Left forelimb (tissue), 1 donor: ENCODE data around the gene PTPRK.
"Not testable (repeated sequence)": the region's sequence is repeated elsewhere in the genome, so short reads cannot be mapped to it uniquely, and the experiment has no call there.

Experiments used
- DNase-seq: peaks from one replicate; pipeline ENCODE4 v3.0.0-alpha.2; 2018; ENCODE audit warnings: low spot score

Gene PTPRK

GRCh38 chr6:128491100-128491581, 29.3 kb downstream of the PTPRK start:
- no peak for DNase-seq

GRCh38 chr6:128487746-128488145, 32.7 kb downstream of the PTPRK start:
- no peak for DNase-seq

GRCh38 chr6:128487055-128487454, 33.3 kb downstream of the PTPRK start:
- no peak for DNase-seq

- not testable (repeated sequence) for DNase-seq
These were observed 33.8 kb downstream of the PTPRK start for GRCh38 chr6:128486580-128486979.

- DNase-seq: no peak
These were observed 36.8 kb downstream of the PTPRK start for GRCh38 chr6:128483472-128484135.

- no peak for DNase-seq
These were observed 37.8 kb downstream of the PTPRK start for GRCh38 chr6:128482642-128483041.

- no peak for DNase-seq
These were observed 40.4 kb downstream of the PTPRK start for GRCh38 chr6:128479991-128480390.

GRCh38 chr6:128479048-128479666, 41.2 kb downstream of the PTPRK start:
- no peak for DNase-seq

- DNase-seq: no peak
These were observed 42.0 kb downstream of the PTPRK start for GRCh38 chr6:128478230-128479047.

- DNase-seq: no peak
These were observed 45.5 kb downstream of the PTPRK start for GRCh38 chr6:128474933-128475332.

- DNase-seq: no peak
These were observed 45.9 kb downstream of the PTPRK start for GRCh38 chr6:128474481-128474880.

- DNase-seq: no peak
These were observed 48.5 kb downstream of the PTPRK start for GRCh38 chr6:128471907-128472306.

- DNase-seq: no peak
These were observed 54.7 kb downstream of the PTPRK start for GRCh38 chr6:128465368-128466343.

- DNase-seq: no peak
These were observed 55.6 kb downstream of the PTPRK start for GRCh38 chr6:128464790-128465189.

- DNase-seq: no peak
These were observed 56.5 kb downstream of the PTPRK start for GRCh38 chr6:128463942-128464341.

GRCh38 chr6:128461501-128461900, 58.9 kb downstream of the PTPRK start:
- DNase-seq: no peak

- DNase-seq: no peak
These were observed 63.7 kb downstream of the PTPRK start for GRCh38 chr6:128456510-128457230.

GRCh38 chr6:128455959-128456358, 64.4 kb downstream of the PTPRK start:
- DNase-seq: no peak

- DNase-seq: no peak
These were observed 67.7 kb downstream of the PTPRK start for GRCh38 chr6:128452713-128453112.

GRCh38 chr6:128446497-128446896, 73.9 kb downstream of the PTPRK start:
- DNase-seq: no peak

GRCh38 chr6:128443553-128443952, 76.8 kb downstream of the PTPRK start:
- DNase-seq: no peak
